Endometrium (tissue), 2 donors: ENCODE data around the gene LRGUK.

Experiments
- FAIRE-seq: peaks from 2 replicates; lab custom pipeline; 2012; peaks lifted over from hg19 to GRCh38; lab: Jason Lieb, UNC
- donor health status: control.
- donor health status: control.

LRGUK gene

DNA sequence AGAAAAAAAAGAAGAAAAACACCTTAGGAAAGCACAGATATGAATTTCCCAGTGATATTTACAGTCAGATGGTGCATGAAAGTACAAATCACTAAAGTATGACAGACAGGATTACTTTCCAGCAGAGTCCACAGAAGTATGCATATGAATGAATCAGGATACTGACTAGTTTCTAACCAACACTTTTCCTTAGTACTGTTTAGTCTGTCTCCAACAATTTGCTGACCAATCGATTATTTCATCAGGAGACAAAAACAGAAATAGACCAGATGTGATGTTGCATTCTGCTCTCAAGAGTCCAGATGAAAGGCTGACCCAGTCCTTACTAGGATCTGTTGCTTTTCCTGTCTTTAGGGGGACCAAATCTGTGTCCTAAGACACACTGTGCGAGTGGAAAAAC is 175.0 kb downstream of the LRGUK start:
- no peak for FAIRE-seq

DNA sequence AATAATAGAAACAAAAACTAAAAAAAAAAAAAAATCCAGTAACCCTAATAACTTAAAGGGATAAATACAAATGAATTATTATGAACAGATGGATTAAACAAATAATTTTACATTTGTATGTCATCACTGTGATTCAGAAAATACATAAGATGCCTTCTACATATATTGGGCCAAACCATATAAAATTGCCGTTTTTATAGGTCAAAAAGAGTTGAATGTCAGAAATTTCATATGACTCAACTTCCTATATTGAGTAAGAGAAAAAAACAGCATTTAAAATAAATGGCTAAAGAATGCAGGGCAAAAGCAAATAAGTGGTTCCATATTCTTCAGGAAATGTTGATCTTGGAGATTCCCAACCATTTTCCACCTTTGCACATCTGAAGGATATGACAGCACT is 180.2 kb downstream of the LRGUK start:
- no peak for FAIRE-seq

DNA sequence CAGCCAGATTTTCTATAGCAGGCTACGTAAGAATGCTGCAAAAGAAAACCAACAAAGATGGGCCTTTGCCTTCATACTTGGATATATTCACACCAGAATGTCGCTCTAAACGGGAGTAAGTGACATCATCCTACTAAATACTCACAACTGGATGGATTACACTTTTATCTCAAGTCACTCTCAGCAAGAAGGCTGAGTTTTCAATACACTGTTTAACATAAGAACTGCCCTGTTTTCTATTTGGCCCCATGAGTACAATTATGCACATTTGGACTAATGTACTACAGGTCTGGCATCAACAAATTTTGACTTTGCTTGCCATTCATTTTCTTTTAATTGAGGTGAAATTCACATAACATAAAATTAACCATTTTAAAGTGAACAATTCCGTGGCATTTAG is 181.4 kb downstream of the LRGUK start:
- no peak for FAIRE-seq

DNA sequence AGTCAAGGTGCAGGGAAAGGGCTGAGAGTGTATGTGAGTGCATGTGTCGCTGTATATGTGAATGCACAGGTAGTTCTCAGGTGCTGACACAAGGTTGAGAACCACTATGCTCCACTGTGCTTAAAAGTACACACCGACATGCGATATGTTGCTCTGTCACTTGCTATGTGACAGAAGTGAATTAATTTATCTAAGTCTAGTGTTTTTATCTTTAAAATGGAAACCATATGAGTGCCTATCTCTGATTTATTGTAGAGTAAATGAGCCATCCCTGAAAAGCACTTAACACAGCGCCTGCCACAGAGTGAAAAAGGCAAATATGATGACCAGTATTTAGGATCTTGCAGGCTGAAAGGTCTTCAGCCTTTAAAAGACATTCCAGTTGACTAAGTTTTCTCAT is 184.7 kb downstream of the LRGUK start:
- no peak for FAIRE-seq

DNA sequence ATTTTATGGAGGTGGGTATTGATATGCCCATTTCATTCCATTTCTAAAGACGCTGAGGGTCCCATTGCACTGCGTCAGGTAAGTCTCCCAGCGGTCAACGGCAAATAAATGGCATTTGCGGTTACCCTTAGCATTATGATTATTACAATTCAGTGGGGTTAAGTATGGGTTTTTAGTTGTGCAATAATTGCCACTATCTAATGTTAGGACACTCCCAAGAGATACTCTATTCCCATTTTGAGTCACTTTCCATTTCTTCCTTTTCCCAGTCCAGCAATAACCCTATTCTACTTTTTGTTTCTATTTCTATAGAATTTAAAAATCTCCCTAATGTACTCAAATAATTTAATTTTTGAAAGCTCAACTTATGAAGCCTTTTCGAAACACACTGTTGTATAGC is 185.6 kb downstream of the LRGUK start:
- FAIRE-seq, result no peak

DNA sequence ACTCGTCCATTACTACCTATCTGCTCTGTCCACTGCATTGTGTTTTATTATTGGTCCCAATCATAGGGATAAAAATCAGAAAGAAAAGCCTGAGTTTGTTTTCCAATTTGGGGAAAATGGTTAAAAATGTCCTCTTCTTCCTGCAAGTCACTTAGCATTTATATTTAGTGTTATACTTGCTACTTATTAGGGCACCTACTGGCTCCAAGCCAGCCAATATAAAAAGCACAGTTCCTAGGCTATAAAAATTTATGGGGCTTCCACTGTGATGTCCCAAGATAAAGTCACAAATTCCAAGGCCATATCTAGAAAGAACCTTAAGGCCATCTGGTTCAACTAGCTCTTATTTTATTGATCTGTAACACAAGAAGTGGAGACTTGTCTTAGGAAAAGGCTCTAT is 186.4 kb downstream of the LRGUK start:
- no peak for FAIRE-seq
